H9 (cell line): ENCODE measurements around the gene GAS2. TPM values are rescaled to one million over a fixed set of nuclear protein-coding genes. Genes with fewer than 3 reads are reported as not detected.
"Not testable (repeated sequence)": the region's sequence is repeated elsewhere in the genome, so short reads cannot be mapped to it uniquely, and the experiment has no call there.

ENCODE experiments used
- DNase-seq: peaks from one replicate; pipeline ENCODE4 v3.0.0-alpha.2; 2017
- H2AFZ ChIP-seq: one replicate; pipeline ENCODE4 v1.6.1; 2013; ENCODE audit warnings: mild to moderate bottlenecking, low read length, control low read depth, moderate library complexity
- H2AK5ac ChIP-seq: 2 replicates; pipeline ENCODE4 v1.6.1; 2013; ENCODE audit warnings: low read length, control low read depth, mixed read lengths; ENCODE audit not compliant: insufficient read length
- H2BK120ac ChIP-seq: one replicate; pipeline ENCODE4 v1.6.1; 2013; ENCODE audit warnings: low read depth, mild to moderate bottlenecking, low read length, control low read depth, inconsistent platforms; ENCODE audit not compliant: poor library complexity, severe bottlenecking
- H2BK12ac ChIP-seq: 2 replicates; pipeline ENCODE4 v1.6.1; 2013; ENCODE audit warnings: low read length, control low read depth, mixed read lengths, low read depth; ENCODE audit not compliant: insufficient read length
- H2BK15ac ChIP-seq: 2 replicates; pipeline ENCODE4 v1.6.1; 2013; ENCODE audit warnings: low read depth, low read length, control low read depth
- H2BK20ac ChIP-seq: one replicate; pipeline ENCODE4 v1.6.1; 2013; ENCODE audit warnings: low read depth, mild to moderate bottlenecking, low read length, control low read depth, inconsistent platforms; ENCODE audit not compliant: poor library complexity, severe bottlenecking
- H2BK5ac ChIP-seq: 2 replicates; pipeline ENCODE4 v1.6.1; 2013; ENCODE audit warnings: low read length, control low read depth, mixed read lengths; ENCODE audit not compliant: insufficient read length
- H3K14ac ChIP-seq: 2 replicates; pipeline ENCODE4 v1.6.1; 2013; ENCODE audit warnings: low read length, control low read depth; ENCODE audit not compliant: insufficient read depth
- H3K18ac ChIP-seq: 2 replicates; pipeline ENCODE4 v1.6.1; 2013; ENCODE audit warnings: low read depth, mild to moderate bottlenecking, mixed read lengths, low read length, control low read depth; ENCODE audit not compliant: insufficient read length
- H3K23ac ChIP-seq: 2 replicates; pipeline ENCODE4 v1.6.1; 2013; ENCODE audit warnings: low read length, control low read depth, mixed read lengths, low read depth; ENCODE audit not compliant: insufficient read length
- H3K23me2 ChIP-seq: 2 replicates; pipeline ENCODE4 v1.6.1; 2013; ENCODE audit warnings: low read depth, mild to moderate bottlenecking, mixed read lengths, low read length, control low read depth; ENCODE audit not compliant: insufficient read length, poor library complexity, severe bottlenecking
- H3K27ac ChIP-seq: 2 replicates; pipeline ENCODE4 v1.5.1; 2013; ENCODE audit warnings: low read length, control low read depth, mixed read lengths, low read depth; ENCODE audit not compliant: insufficient read length
- H3K27me3 ChIP-seq: 2 replicates; pipeline ENCODE4 v1.6.1; 2013; ENCODE audit warnings: low read length, control low read depth, inconsistent platforms; ENCODE audit not compliant: insufficient read depth
- H3K4ac ChIP-seq: 2 replicates; pipeline ENCODE4 v1.6.1; 2013; ENCODE audit warnings: low read depth, mild to moderate bottlenecking, control low read depth, inconsistent platforms, low read length, moderate library complexity
- H3K4me1 ChIP-seq: 2 replicates; pipeline ENCODE4 v1.6.1; 2013; ENCODE audit warnings: low read length, control low read depth, inconsistent platforms; ENCODE audit not compliant: insufficient read depth
- H3K4me2 ChIP-seq: 2 replicates; pipeline ENCODE4 v1.6.1; 2013; ENCODE audit warnings: low read length, control low read depth, mixed read lengths; ENCODE audit not compliant: insufficient read length, insufficient read depth
- H3K56ac ChIP-seq: 2 replicates; pipeline ENCODE4 v1.6.1; 2013; ENCODE audit warnings: low read depth, mild to moderate bottlenecking, mixed read lengths, low read length, control low read depth; ENCODE audit not compliant: insufficient read length
- H3K79me1 ChIP-seq: 2 replicates; pipeline ENCODE4 v1.6.1; 2013; ENCODE audit warnings: low read depth, mild to moderate bottlenecking, moderate library complexity, low read length, control low read depth, inconsistent platforms; ENCODE audit not compliant: insufficient read depth, poor library complexity, severe bottlenecking
- H3K79me2 ChIP-seq: 2 replicates; pipeline ENCODE4 v1.6.1; 2013; ENCODE audit warnings: low read length, control low read depth, inconsistent platforms; ENCODE audit not compliant: insufficient read depth
- H3K9ac ChIP-seq: 2 replicates; pipeline ENCODE4 v1.6.1; 2013; ENCODE audit warnings: low read length, control low read depth, mixed read lengths; ENCODE audit not compliant: insufficient read length; ENCODE audit errors: extremely low read depth
- H3K9me3 ChIP-seq: one replicate; pipeline ENCODE4 v1.6.1; 2013; ENCODE audit warnings: low read depth, low read length, inconsistent platforms; ENCODE audit not compliant: control insufficient read depth
- H3T11ph ChIP-seq: one replicate; pipeline ENCODE4 v1.6.1; 2013; ENCODE audit warnings: mild to moderate bottlenecking, low read length, control low read depth, inconsistent platforms
- H4K20me1 ChIP-seq: one replicate; pipeline ENCODE4 v1.6.1; 2013; ENCODE audit not compliant: control insufficient read depth, insufficient read length, insufficient read depth
- H4K5ac ChIP-seq: 2 replicates; pipeline ENCODE4 v1.6.1; 2013; ENCODE audit warnings: low read depth, mild to moderate bottlenecking, mixed read lengths, low read length, control low read depth; ENCODE audit not compliant: insufficient read length
- H4K8ac ChIP-seq: replicated peaks from 2 replicates; pipeline ENCODE4 v1.6.1; 2013; ENCODE audit warnings: low read length, control low read depth, mixed read lengths, low read depth; ENCODE audit not compliant: insufficient read length
- H4K91ac ChIP-seq: 2 replicates; pipeline ENCODE4 v1.6.1; 2013; ENCODE audit warnings: low read depth, mild to moderate bottlenecking, moderate library complexity, mixed read lengths, low read length, control low read depth; ENCODE audit not compliant: insufficient read length
- H3K27ac Mint-ChIP-seq, 3 experiments: 2 replicates in 2 of 3; 3 replicates in 1 of 3; pipeline ENCODE4 v1.8.0; 2020 to 2021; ENCODE audit warnings: mixed read lengths in 3 of 3, mild to moderate bottlenecking in 1 of 3, moderate library complexity in 1 of 3
- H3K27me3 Mint-ChIP-seq: 2 replicates; pipeline ENCODE4 v1.8.0; 2021; ENCODE audit warnings: low read depth, mild to moderate bottlenecking, moderate library complexity, mixed read lengths
- H3K36me3 Mint-ChIP-seq, 3 experiments: 2 replicates in 2 of 3; 3 replicates in 1 of 3; pipeline ENCODE4 v1.8.0; 2020 to 2021; ENCODE audit warnings: low read depth in 3 of 3, mixed read lengths in 3 of 3; ENCODE audit not compliant: insufficient read depth in 1 of 3
- H3K4me1 Mint-ChIP-seq, 2 experiments: 2 replicates each; pipeline ENCODE4 v1.8.0; 2020; ENCODE audit warnings: mixed read lengths in 2 of 2
- H3K4me3 Mint-ChIP-seq, 2 experiments: 2 replicates in 1 of 2; 3 replicates in 1 of 2; pipeline ENCODE4 v1.8.0; 2020 to 2021; ENCODE audit warnings: mild to moderate bottlenecking in 2 of 2, mixed read lengths in 2 of 2, moderate library complexity in 1 of 2
- H3K9me3 Mint-ChIP-seq, 2 experiments: 2 replicates in 1 of 2; 3 replicates in 1 of 2; pipeline ENCODE4 v1.8.0; 2020; ENCODE audit warnings: mild to moderate bottlenecking in 2 of 2, mixed read lengths in 2 of 2, moderate library complexity in 1 of 2
- CTCF ChIP-seq: fragments of 200-600 bp; sonication (generic); conservative IDR thresholded peaks from 3 replicates; pipeline ENCODE4 v1.8.0; 2021; ENCODE audit warnings: antibody characterized with exemption, mild to moderate bottlenecking
- WGBS: extraction: QIAGEN DNeasy Blood & Tissue Kit; methylation state at CpG from one replicate; pipeline ENCODE4 v1.1.7; 2013; ENCODE audit warnings: missing lambda C conversion rate, low lambda C conversion rate, mixed read lengths; ENCODE audit not compliant: insufficient read length; ENCODE audit errors: extremely low coverage; 5-methylcytosine and 5-hydroxymethylcytosine counted together
- total RNA-seq: library from RNA; stranded (reverse); gene quantifications from 2 replicates; pipeline ENCODE4 v1.2.1, GENCODE V29; 2021

GAS2 gene
- total RNA-seq, 1 experiment from 2014 or later: 1.7 TPM

- no peak for TF ChIP-seq CTCF
- no peak overlapping the region for H3K27ac Mint-ChIP-seq
- H2AK5ac ChIP-seq: no peak overlapping the region
These were observed 24.9 kb upstream of the GAS2 start for GRCh38 chr11:22641559-22641958.

DNA sequence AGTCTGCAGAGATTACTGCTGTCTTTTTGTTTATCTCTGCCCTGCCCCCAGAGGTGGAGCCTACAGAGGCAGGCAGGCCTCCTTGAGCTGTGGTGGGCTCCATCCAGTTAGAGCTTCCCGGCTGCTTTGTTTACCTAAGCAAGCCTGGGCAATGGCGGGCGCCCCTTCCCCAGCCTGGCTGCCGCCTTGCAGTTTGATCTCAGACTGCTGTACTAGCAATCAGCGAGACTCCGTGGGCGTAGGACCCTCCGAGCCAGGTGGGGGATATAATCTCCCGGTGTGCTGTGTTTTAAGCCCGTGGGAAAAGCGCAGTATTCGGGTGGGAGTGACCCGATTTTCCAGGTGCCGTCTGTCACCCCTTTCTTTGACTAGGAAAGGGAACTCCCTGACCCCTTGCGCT, 14.1 kb upstream of the GAS2 start:
- no CpG with 5 or more reads among the region's 15 CpGs for WGBS
- H2BK12ac ChIP-seq, H3K9ac ChIP-seq, H3K79me1 ChIP-seq, H4K91ac ChIP-seq, H2BK5ac ChIP-seq, H3K27me3 Mint-ChIP-seq, H3K4me1 ChIP-seq, H3K4me2 ChIP-seq, H2BK20ac ChIP-seq, H3T11ph ChIP-seq, DNase-seq, H2BK120ac ChIP-seq, H4K20me1 ChIP-seq, H2AK5ac ChIP-seq, H3K18ac ChIP-seq, H2BK15ac ChIP-seq, H2AFZ ChIP-seq, H3K23ac ChIP-seq, H4K5ac ChIP-seq, H3K27me3 ChIP-seq, H3K79me2 ChIP-seq, H3K14ac ChIP-seq, H3K9me3 ChIP-seq, H3K4ac ChIP-seq, H4K8ac ChIP-seq, H3K23me2 ChIP-seq, H3K56ac ChIP-seq, H3K27ac ChIP-seq: not testable (repeated sequence)
- Mint-ChIP-seq H3K9me3 (peaks cover 1 to 13% of the 10 kb centered on the region in 2 experiments; a peak in 2 of 5 replicates), H3K4me1 (peaks cover 21 to 30% of the 10 kb centered on the region in 2 experiments), H3K4me3 (peak overlapping the region in 1 of 2 experiments; percentile 45; a peak in 2 of 5 replicates), H3K36me3 (peaks cover 1 to 11% (median 2%) of the 10 kb centered on the region in 3 experiments; a peak in 4 of 7 replicates), H3K27ac (peak overlapping the region; percentile 31 to 93 (median 91); a peak in 5 of 7 replicates)

More at GRCh38 chr11:22641559-22641958, 24.9 kb upstream of the GAS2 start:
- H3K4me3 Mint-ChIP-seq: no peak overlapping the region
- Histone ChIP-seq H3K27ac (no peak overlapping the region), H2BK5ac (no peak overlapping the region), H3K23ac (no peak overlapping the region), H2BK120ac (no peak overlapping the region), H2BK20ac (no peak overlapping the region), H3K4me2 (no peak overlapping the region), H4K91ac (no peak overlapping the region), H3K18ac (no peak overlapping the region), H3K9ac (no peak overlapping the region), H3K79me2 (no peaks in the 10 kb centered on the region), H3K9me3 (no peaks in the 10 kb centered on the region), H4K5ac (no peak overlapping the region), H3K4me1 (no peaks in the 10 kb centered on the region), H3K56ac (no peak overlapping the region), H4K8ac (no peak overlapping the region), H3K79me1 (no peaks in the 10 kb centered on the region), H2AFZ (no peak overlapping the region), H3T11ph (no peak overlapping the region), H2BK12ac (no peak overlapping the region), H3K14ac (no peak overlapping the region), H4K20me1 (no peaks in the 10 kb centered on the region), H3K4ac (no peak overlapping the region), H3K23me2 (no peaks in the 10 kb centered on the region), H2BK15ac (no peak overlapping the region), H3K27me3 (no peaks in the 10 kb centered on the region; the same call in 1 of the 2 replicates)
- H3K9me3 Mint-ChIP-seq: no peaks in the 10 kb centered on the region
- peaks cover 11 to 19% of the 10 kb centered on the region in 2 experiments for H3K4me1 Mint-ChIP-seq
- H3K27me3 Mint-ChIP-seq: peaks cover 22% of the 10 kb centered on the region
- DNase-seq: no peak
- H3K36me3 Mint-ChIP-seq: no peaks in the 10 kb centered on the region
